ENCODE results near the gene DDX59. TPM values are rescaled to one million over a fixed set of nuclear protein-coding genes. Genes with fewer than 3 reads are reported as not detected.

The DDX59 gene
- total RNA-seq, 1 donor from 2014 or later = 6.8 TPM

DNA sequence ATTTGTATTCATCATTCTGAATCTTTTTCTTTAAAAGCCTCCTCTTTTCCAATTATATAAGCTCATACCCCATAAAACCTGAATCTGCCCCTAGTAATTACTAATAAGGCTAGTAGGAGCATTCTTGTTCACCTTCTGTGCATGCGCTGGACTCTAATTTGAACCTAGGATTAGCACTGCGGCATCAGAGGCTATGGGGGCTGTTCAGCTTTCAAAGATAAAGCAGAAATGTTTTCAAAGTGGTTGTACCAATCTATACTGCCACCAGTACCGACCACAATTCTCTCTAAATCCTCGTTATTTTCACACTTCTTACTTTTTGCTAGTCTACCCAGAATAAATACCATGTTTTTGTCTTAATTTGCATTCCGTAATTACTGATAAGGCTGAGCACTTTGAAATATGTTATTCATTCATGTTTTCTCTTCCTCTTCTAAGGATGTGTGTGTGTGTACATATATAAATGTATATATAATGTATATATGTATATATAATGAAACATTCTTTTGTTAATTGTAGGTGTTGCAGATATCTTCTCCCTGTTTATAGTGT lies 1.6 kb upstream of the DDX59 start:
- no peak for DNase-seq (ENCODE audit: low spot score)
- no peak for ATAC-seq

DNA sequence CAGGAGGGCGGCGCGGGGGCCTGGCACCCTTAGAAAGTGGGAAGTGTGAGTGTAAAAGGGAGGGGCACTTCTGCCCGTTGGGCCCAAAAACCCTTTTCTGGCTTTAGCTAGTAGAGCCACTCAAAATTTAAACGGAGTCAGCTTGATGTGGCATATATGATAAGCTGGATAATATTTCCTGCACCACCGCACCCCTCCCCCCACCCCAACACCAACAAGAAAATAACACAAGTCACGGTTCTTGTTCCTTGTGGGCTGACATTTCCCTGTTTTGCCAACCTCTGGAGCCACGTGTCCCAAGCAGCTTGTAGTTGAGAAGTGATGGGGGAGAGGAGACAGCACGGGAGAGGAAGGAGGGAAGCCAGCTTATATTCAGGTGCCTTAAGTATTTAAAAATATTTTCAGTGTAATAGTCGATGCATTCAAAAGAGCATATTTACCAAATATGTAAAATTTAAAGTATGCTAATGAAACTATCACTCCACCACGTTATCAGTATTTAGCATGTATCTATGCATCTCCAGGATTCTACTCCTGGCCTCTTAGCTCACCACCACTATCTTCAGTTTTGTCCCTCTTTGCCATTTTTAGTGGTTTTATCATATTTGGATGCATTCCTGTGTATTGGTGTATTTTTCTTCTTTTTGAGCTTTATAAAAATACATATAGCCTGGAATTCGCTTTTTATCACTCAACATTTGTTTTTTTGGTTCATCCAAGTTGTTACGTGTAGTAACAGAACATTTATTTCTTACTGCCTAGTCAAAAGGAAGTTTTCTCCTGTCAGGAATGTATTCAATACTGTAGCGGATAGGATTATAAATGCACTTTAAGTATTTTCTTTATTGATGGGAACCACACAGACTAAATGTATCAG lies 773 bp upstream of the DDX59 start:
- DNase-seq (ENCODE audit: low spot score) (peak; percentile 48), ATAC-seq (peak; percentile 2)

DNA sequence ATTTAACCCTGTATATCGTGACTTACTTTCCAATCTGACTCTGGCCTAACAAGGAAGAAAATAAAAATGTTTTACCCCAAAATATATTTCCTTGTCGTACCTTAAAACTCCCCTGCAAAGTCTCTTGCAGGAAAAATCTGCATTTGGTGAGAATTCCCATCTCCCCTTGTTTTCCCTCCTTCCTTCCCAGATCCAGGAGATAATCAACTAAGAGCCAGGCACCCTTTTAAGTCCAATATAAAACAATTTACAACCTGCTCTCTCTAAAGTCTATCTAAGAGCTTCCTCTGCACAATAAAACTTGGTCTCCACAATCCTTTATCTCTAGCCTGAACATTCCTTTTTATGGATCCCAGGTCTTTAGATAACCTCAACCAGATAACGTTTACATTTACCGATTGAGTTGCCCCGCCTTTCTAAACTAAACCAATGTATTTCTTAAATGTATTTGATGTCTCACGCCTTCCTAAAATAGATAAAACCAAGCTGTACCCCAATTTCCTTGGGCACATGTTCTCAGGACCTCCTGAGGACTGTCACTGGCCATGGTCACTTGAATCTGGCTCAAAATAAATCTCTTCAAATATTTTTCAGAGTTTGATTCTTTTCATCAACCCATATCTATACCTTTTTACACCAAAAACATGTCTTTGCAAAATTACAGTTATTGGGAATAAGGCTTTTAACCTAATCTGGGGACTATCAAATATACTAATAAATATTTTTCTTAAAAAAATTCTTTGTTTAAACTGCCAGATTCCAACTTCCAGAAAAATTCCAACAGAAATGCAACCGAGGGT lies 993 bp downstream of the DDX59 start:
- no peak for DNase-seq (ENCODE audit: low spot score)
- ATAC-seq = no peak

DNA sequence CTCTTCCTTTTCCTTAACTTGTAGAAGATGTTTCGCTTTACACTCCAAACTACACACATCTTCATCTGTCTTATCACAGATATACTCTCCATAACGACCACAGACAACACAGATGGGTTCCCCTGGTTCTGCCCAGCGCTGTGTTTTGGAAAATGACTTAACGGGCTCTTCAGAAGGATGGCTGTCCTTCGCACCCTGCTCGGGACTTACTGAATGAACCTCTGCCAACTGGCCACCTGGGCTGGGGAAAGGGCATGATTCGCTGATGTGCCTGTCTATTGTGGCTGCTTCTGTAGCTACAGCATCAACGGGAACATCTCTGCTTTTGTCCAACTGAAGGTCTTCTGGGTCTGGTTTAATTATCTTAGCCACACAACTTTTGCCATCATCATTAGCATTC lies 3.4 kb downstream of the DDX59 start:
- ATAC-seq (no peak), DNase-seq (ENCODE audit: low spot score) (no peak)

DNA sequence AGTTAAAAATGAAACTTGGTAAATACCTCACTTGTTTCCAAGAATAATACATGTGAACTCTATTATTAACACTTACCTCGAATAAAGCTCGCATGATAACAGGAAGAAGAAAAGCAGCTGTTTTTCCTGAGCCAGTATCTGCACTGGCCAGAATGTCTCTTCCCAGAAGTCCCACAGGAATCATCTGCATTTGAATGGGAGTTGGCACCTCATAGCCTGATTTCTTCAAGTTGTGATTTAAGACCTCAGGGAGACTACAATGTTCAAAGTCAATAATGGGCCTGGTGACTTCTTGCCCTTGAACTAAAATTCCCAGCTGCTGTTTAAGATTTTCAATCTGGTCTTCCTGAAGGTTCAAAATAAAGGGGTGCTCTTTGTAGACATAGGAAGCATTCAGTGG lies 3.8 kb downstream of the DDX59 start:
- ATAC-seq (no peak), DNase-seq (ENCODE audit: low spot score) (no peak)

DNA sequence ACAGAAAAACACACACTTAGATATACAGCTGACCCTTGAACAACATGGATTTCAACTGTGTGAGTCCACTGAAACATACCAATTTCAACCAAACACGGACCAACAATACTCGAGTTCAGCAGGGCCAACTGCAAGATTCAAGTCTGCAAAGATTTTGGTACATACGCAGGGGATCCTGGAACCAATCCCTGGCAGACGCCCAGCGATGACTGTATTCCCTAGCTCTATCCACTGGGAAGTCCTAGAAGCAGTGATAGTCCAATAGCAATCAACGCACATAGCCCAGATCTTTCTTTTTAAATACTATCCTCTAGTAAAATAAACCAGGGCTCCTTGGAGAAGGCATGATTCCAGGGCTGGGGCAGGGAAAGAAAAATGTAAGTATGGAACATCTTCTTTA lies 9.0 kb downstream of the DDX59 start:
- no peak for ATAC-seq
- no peak for DNase-seq (ENCODE audit: low spot score)

DNA sequence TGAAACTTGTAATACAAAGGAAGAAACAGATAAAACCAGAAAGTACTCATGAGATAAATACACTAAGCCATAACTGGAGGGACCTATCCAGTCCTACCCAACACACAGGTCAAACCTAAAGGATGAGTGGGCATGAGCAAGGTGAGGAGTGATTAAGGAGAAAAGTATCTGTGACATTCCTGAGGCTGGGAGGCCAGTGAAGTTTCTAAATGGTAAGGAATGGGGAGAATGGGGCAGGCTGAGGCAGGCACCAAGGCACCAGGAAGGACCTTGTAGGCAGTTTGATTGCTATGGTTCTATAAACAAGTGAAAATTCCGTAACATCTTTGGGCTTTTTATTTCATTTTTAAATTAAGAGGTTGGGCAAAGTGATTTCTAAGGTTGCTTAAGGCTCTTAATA lies 10.4 kb downstream of the DDX59 start:
- ATAC-seq (no peak), DNase-seq (ENCODE audit: low spot score) (no peak)

DNA sequence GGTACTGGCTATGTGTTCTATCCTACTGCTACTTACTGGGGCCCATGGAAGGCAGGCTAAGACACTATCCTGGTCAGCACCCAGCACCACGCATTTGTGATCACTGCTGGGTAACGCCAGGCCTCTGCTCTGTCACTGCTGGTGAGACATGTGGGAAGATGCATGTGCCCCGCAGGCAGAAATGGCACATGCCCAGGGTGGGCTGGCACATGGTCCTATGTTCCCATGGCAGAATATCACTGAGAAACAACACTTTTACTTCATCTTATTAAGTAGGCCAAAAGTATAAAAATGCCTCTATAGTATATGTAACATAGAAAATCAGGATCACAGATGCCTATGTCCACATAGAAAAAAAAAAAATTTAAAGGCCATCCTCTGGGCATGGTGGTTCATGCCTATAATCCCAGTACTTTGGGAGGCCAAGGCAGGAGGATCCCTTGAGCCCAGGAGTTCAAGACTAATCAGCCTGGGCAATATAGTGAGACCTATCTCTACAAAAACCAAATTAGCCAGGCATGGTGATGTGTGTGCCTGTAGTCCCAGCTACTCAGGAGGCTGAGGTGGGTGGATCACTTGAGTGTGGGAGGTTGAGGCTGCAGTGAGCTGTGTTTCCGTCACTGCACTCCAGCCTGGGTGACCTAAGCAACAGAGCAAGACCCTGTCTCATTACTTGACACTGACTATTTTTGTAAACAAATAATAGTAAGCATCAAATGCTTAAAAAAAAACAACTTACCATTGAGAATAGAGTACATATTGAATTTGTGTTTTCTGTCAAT lies 11.5 kb downstream of the DDX59 start:
- DNase-seq (ENCODE audit: low spot score) = no peak
- no peak for ATAC-seq

DNA sequence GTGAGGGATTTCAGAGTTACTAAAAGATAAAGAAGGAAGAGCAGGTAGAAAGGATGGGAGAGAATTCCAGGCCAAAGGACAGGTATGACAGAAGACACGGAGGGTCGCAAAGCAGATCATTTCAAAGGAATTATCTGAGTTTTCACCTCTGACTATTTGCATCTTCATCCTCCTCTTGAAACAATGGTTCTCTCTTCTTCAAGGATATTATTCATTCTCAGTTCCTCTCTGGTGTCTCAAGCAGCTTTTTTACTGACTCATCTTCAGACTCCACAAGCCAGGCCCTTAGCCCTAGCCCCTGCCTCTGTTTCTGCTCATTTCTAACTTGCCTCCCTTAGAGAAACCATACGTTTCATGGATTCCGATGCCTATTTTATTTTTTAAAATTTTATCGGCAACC lies 15.0 kb downstream of the DDX59 start:
- DNase-seq (ENCODE audit: low spot score) (no peak), ATAC-seq (no peak)

DNA sequence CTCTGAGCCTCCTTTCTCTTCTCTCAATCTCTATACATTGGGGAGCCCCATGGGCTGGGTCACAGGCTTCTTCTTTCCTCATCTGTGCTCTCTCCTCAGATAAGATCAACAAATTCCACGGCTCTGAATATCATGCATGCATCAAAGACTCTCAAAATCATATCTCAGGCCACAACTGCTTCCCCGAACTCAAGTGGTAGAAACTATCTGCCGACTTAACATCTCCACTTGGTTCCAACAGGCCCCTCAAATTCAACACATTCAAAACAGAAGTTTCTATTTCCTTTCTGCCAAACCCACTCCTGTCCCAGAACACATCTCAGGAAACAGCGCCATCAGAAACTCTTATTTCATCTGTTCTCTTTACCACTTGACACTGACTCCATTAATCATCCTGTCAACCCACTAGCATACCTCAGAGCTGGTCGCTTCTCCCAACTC lies 16.7 kb downstream of the DDX59 start:
- ATAC-seq = no peak
- no peak for DNase-seq (ENCODE audit: low spot score)

DNA sequence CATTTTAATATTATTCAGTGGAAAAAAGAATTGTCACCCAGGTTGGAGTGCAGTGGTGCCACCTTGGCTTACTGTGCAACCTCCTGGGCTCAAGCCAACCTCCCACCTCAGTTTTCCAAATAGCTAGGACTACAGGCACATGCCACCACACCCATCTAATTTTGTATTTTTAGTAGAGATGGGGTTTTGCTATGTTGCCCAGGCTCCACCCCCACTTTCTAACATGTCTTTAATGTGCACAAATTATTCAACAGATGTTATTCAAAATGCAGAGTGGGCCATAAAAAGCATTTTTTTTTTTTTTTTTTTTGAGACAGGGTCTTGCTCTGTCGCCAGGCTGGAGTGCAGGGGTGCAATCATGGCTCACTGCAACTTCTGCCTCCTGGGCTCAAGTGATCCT lies 17.3 kb downstream of the DDX59 start:
- ATAC-seq (no peak), DNase-seq (ENCODE audit: low spot score) (no peak)

DNA sequence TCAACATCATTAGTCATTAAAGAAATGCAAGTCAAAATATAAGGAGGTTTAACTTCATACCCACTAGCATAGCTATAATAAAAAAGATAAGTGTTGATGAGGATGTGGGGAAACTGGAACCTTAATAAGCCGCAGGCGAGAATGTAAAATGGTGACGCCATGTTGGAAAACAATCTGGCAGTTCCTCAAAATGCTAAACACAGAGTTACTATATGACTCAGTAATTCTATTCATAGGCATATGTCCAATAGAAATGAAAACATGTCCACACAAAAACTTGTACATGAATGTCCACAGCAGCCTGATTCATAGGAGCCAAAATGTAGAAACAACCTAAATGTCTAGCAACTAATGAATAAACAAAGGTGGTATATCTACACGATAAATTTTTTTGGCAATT lies 23.2 kb downstream of the DDX59 start:
- no peak for DNase-seq (ENCODE audit: low spot score)
- ATAC-seq = no peak

DNA sequence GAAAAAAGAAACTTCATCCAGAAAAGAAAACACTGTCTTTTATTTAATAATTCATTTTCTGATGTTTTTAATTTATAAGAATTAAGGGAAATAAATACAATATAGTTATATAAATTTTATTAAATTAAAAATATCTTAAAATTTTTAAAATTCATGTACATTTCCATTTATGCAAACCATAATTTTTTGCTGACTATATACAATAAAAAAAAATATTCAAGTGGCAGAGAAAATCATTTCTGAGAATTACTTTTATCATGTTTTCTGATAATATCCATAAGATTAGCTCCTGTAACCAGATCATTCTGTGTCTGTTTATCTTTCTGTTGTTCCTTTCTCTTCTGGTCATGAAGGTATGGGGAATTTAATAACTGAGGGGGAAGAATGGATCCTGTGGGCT lies 25.7 kb downstream of the DDX59 start:
- DNase-seq (ENCODE audit: low spot score) = no peak

DNA sequence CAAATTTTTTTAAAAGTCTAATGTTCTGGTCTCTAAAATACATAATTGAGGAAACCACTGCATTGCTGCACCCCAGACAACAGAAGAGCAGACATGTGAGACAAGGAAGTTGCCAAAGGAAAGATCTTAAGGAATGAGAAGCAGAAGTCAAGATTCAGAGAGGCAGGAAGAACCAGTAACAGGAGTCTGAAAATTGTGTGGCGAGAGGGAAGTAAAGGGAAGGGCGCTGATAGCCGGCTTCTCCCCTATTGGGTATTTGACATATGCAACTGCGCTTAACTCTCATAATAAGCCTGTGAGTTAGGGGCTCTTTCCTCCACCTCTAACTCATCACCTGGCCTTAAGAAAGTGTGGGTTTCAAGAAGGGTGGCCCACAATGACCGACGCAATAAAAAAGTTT lies 27.2 kb downstream of the DDX59 start:
- ATAC-seq = peak; percentile 13

More for the DNA sequence above, 25.7 kb downstream of the DDX59 start:
- no peak for ATAC-seq

DNA sequence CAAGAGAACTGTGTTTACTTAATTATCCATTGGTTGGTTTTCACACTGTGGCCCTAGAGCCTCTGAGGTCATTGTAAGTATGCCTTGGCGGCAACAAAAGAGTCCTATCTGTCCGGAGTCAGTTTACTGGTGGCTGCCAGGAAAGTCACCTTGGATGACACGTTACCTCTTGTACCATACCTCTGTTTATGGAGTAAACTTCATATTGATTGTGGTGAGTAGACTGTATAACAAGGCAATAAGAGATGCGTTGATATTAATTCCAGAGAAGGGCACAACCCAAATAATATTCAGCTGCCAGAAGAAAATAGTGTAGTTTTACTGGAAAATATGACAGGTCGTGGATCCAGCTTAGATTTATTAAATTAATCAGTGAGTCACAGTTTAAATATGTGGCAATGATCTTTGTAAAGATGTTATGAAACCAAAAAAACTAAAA lies 28.7 kb downstream of the DDX59 start:
- no peak for DNase-seq (ENCODE audit: low spot score)
- peak; percentile 95 for ATAC-seq

More for the DNA sequence above, 27.2 kb downstream of the DDX59 start:
- DNase-seq (ENCODE audit: low spot score) = no peak

DNA sequence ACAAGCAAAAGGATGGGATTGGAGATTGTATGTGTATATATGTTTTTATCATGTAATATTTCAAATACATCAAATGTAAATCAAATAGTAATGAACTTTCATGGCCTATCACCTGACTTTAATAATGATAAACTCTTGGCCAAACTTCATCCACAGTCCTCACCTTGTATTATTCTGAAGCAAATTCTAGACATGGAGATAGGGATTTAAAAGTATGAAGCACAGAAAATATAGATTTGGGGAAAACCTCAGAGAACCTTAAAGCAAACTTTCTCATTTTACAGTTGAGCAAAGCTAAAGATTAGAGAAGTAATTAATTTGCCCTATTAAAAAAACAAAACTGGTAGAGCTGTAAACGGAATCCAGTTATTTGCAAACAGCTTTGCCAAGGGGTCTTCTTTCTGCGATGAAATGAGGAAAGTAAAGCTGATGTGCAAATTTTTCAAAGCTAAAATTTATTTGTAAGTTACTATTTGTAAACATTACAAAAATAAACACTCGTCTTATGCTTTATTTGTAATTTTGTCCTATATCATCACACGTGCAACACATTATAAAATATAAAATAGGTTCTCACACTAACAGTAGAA lies 29.2 kb downstream of the DDX59 start:
- no peak for ATAC-seq

DNA sequence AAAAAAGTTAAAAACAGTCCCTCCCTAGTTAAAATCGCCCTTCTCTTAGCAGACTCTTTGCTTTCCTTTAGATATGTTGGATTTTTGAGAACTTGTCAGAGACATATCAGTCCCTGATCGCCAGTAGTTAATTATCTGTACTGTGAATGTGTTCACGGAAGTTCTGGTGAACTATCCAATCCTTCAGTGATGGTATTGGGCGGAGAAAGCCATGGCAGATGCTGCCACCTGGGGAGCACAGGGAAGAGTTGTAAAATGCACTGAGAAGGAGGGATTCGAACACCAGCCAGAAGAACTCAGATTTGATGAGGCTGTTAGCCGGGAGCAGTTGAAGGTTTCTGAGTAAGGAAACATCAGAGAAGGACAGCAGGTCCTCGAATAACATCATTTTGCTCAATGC lies 31.6 kb downstream of the DDX59 start:
- ATAC-seq (no peak), DNase-seq (ENCODE audit: low spot score) (no peak)

More for the DNA sequence above, 29.2 kb downstream of the DDX59 start:
- no peak for DNase-seq (ENCODE audit: low spot score)

DNA sequence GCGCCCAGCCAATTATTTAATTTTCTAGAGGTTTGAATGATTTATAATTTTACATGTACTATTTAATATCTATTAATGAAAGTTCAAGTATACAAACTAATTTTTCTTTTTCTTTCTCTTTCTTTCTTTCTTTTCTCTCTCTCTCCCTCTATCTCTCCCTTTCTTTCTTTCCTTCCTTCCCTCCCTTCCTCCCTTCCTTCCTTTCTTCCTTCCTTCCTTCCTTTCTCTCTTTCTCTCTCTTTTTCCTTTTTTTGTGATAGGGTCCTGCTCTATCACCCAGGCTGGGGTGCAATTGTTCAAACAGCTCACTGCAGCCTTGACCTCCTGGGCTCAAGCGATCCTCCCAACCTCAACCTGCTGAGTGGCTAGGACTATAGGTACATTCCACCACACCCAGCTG lies 33.0 kb downstream of the DDX59 start:
- no peak for ATAC-seq

DNA sequence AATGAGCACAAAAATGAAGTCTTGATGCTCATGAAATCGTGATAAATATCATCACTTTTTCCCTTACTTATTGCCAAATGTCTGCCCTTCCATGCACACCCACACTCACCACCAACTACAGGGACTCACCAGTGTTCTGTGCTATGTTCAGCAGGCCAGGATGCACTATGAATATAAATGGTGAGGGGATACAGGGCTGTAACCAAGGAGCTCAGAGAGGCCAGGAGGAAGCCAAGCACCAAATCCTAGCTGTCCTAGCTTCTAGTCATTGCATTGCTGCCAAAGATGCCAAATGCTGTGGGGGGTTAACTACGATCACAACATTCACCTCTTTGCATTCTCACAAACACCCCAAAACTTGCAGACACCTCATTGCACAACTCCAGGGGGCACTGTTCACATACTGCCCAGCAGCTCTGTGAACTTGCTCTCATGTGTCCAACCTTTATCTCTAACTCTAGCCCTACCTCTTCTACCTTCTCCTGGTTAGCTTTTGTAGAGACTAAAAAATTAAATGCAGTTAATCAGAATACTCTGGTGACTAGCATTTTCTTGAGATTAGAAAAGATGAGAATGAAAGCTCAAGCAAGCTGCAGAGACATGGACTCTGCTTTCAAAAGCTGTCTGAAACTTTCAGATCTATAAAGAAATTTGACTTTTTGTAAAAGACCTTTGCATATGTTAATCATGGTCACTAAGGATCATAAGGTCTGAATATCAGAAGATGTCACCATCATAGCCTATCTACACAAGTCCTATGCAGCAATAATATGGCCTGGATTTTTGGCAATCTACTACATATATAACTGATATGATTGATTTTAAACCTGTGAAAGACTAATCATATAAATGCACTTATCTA lies 35.2 kb downstream of the DDX59 start:
- no peak for DNase-seq (ENCODE audit: low spot score)
- no peak for ATAC-seq

More for the DNA sequence above, 33.0 kb downstream of the DDX59 start:
- DNase-seq (ENCODE audit: low spot score) = no peak

DNA sequence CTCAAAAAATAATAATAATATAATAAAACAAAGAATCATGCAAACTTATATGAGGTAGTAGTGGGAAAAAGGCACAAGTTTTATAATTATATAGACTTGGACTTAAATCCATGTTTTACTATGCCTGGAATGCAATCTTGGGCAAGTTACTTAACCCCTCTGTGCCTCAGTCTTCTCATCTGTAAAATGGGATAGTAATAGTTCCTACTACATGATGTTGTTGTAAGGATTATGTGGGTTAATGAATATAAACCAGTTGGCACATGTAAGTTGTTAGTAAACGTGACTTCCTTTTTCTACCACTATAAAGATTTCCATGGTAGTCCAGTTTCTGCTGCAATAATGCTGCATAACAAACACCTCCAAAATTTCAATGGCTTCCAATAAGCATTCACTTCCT lies 38.3 kb downstream of the DDX59 start:
- ATAC-seq = no peak

More for the DNA sequence above, 38.3 kb downstream of the DDX59 start:
- DNase-seq (ENCODE audit: low spot score) = no peak

Data from left lobe of liver (tissue), 2 donors.